Hematopoietic multipotent progenitor cell treated with erythropoietin and hydrocortisone succinate and interleukin-3 and kit ligand, for 6 days (in vitro differentiated cells): ENCODE measurements around the gene ATPAF2.

ENCODE experiments used
- DNase-seq: peaks from one replicate; pipeline ENCODE4 v3.0.0-alpha.2; 2015

Gene ATPAF2

GRCh38 chr17:18039535-18040260, 730 bp upstream of the ATPAF2 start:
- DNase-seq, result peak; percentile 55

DNA sequence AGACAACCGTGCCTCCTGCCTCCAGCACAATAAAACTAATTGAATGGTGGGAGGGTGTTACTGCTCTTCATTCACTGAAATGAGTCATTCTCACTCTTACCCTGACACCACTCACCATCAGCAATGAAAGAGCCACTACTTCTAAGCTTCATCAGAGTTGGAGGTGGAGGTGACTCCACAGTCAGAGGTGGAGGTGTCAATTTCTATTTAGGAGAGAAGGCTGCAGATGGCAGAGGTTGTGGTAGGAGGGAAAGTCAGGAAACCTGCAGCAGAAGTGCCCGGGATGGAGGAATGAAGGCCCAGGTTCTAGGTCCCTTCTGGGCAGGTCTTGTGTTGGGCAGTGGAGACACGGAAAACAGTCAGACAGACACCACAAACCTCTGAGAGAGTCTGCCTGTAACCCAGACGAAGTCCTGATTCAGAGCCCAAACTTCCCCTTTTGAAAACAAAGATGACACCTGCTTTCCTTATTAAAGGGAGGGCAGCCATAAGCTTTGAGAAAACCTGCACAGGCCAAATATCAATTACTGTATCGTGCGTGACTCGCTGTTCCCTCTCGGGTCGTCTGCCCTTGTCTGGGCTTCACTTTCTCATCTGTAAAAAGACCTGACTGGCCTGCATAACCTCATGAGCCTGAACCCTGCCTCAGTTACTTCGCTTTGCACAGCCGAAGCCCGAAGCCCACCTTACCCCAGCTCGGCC, 668 bp downstream of the ATPAF2 start:
- peak; percentile 62 for DNase-seq

DNA sequence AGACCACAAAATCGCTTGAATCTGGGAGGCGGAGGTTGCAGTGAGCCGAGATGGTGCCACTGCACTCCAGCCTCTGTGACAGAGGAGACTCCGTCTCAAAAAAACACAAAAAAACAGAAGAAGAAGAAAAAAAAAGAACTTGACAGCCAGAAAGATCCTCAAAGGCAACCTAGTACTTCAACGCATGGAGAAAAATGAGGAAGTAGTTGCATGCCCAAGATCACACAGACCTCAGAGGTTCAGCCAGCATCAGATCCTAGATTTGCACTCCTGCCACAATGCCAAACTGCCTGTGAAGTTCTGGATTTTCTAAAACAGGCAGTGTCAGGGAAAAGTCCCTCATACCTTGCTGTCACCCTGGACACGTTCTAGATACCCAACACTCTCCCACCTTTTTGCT, 1.5 kb downstream of the ATPAF2 start:
- DNase-seq, result peak; percentile 72

DNA sequence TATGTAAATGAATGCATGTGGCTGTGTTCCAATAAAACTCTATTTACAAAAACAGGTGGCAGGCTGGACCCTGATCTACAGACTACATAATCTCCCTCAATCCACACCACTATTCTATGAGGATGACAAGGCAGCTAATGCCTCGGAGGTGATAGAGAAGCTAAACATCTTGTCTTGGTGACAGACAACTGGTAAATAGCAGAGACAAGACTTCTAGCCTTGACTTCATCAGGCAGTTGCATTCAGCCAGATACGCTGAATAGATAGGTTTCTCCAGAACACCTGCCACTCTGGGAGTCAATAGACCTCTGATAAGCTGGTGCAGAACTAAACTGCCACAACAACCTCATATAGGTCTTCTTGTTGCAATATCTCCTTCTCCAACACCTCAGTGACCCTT, 3.3 kb downstream of the ATPAF2 start:
- DNase-seq, result peak; percentile 92

DNA sequence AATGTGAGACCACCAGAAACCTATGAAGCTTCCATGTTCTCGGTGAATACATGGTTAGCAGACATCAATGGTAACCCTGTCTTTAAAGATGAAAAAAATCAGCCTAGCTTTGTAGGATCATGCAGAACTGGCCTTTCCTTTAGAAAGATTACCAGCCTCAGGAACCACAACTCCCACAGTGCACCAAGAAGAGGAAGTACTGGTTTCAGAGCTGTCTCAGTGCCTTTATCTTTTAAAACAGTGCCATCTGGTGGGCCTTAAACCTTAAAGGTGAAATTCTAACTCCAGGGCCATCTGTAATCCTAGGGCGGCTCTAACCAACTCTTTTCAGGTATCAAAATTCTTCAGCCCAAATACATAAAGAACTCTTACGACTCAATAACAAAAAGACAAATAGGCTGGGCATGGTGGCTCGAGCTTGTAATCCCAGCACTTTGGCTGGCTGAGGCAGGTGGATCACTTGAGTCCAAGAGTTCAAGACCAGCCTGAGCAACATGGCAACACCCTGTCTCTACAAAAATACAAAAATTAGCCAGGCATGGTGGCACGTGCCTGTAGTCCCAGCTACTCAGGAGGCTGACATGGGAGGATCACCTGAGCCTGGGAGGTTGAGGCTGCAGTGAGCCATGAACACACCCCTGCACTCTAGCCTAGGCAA, 5.4 kb downstream of the ATPAF2 start:
- DNase-seq, result peak; percentile 96

- DNase-seq, result no peak
Measured at GRCh38 chr17:18031955-18032354, 7.0 kb downstream of the ATPAF2 start.

GRCh38 chr17:18028952-18029540, 9.9 kb downstream of the ATPAF2 start:
- DNase-seq, result no peak

DNA sequence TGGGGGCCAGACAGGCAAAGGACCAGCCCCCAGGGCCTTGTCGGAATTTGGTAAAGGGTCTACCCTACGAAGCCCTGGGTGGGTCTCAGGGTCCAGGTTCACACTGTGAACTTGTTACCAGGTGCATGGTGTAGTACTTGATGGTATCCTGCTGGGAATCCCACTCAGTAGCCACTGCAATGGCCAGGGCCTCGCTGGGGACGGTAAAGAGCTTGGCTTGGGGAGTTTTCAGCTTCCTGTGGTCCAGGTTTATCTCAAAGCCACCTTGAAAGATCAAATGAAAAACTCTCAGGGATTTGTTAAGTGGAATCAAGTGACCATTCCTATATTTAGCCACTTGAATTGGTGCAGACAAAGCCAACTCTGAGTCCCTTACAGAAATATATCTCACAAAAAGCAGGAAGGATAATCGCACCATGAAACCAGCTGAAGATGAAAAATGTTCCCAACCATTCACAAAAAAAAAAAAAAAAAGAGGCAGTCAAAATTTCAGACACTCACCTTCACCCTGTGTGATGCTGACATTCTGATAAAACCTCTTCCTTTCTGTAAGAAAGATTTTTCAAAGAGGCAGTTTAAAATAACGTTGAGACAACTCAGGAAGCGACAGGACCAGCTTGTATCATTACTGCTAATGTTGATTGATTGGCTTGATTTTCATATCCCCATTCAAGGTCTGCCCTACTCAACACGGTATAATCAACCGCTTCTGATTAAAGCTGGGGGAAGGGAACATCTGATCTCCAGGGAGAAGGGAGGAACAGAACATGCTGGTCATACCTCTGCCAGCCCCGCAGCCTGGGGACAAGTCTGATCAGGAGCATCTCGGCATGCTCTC, 10.6 kb downstream of the ATPAF2 start:
- DNase-seq, result no peak

- no peak for DNase-seq
Measured at GRCh38 chr17:18027280-18027679, 11.7 kb downstream of the ATPAF2 start.

- DNase-seq, result no peak
Measured at GRCh38 chr17:18025945-18026776, 12.8 kb downstream of the ATPAF2 start.

DNA sequence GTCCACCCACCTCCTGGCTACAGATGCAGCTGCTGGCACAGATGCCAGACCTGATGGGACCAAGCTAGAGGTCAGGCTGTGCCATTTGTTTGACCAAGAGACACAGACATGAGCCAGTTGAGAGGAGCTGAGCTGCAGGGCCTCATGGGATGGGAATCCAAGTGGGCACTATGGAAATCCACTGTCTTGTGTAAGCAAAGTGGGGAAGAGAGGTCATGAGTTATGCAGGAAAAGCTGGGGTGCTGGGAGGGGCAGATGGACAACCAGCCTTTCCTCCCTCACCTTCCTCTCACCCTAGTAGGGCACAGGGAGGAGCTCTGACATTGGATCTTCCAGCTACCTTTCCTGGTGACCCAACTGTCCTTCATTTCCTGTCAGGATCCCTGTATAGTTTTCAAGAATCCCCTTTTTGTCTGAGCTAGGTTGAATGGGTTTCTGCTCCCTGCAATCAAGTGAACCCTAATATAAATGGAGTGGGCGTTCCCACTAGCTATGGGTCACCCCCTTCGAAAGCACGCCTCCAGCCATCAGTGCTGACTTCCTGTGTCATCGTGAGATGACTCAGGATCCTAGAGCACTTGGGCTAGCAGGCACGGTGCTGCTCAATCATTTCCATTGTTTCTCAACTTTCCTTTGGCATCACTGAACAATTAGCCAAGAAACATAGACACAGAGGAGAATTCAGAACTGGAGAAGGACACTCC, 13.6 kb downstream of the ATPAF2 start:
- no peak for DNase-seq

DNA sequence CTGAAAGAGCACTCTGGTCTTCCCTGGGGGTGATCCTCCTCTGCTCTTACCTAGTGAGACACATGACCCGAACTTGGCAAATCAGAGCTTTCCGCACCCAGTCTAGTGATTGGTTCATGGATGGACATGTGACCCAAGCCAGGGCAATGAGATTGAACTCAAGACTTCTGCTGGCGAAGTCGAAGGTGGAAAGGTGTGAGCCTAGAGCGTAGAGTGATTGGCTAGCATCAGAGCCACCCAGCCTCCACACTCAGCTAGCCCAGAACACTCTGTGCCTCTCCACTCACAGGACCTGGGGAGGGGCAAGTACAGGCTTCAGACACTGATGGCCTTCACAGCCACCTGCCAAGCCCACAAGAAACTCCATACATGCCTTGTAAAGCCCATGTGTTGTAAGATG, 17.6 kb downstream of the ATPAF2 start:
- no peak for DNase-seq

DNA sequence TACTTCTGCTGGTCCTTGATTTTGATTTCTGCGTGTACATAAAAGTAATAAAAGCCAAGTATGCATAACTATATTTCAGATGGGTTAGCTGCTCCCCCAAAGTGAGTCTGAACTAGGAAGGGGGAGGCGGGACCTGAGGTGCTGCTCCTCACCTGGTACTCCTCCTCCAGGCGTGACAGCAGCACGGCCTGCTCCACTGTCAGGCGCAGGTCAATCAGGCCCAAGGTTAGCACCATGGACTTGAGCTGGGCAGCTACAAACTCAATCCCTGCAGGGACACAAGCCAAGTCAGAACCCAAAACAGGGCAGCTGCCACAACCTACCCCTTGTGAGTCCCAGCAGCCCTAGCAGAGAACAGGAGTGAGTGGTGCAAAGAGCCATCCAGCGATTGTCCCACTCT, 18.0 kb downstream of the ATPAF2 start:
- DNase-seq, result no peak

DNA sequence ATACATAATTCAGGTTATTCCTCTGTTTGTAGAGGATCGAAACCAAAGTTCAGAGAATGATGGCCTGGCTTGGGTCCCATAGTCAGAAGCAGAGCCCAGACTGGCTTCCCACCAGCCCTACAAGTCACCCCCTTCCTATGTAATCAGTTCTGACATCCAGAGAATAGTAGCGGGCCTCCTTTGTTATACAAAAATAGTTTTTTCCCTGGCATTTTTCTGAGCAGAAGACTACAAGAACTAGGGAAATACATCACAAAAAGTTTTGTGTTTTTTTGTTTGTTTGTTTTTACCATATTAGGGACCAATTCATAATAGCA, 19.2 kb downstream of the ATPAF2 start:
- DNase-seq, result no peak

DNA sequence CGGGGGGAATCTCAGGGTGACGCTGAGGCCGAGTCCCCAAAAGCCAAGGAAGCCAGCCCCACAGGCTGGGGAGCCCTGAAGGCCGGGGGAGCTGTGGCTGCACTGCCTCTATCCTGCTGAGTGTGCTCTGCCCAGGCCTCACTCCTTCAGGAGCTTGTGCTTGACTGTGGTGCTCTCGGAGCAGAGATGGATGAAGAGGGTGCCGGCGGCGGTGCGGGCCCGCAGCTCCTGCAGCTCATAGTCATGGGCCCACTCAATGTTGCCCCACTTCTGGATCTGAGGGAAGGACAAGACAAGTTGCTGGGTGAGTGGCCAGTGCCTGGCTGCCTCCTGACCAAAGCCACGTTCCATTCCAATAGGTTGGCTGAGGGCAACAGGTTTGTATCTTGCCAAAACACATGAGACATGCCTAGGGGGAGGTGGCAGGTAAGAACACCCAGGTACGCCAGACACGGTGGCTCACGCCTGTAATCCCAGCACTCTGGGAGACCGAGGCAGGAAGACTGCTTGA, 20.5 kb downstream of the ATPAF2 start:
- no peak for DNase-seq

DNA sequence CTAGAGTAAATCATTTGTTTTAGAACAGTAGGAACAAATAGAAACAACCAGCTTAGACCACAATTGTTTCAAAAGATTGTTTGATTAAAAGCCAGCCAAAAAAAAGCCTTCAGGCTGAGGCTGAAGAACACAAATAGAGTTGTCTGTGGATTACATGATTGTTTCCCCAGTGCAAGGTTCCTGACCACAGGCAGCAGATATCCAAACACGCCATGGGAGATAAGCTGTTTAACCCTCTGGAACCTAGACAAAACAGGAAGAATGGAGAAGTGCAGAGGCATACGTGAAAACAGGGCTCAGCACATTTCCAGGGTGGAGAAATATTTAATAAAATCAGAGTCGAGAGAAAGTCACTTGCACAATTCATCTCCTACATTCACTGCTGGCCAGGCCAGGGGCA, 21.0 kb downstream of the ATPAF2 start:
- DNase-seq, result peak; percentile 66

DNA sequence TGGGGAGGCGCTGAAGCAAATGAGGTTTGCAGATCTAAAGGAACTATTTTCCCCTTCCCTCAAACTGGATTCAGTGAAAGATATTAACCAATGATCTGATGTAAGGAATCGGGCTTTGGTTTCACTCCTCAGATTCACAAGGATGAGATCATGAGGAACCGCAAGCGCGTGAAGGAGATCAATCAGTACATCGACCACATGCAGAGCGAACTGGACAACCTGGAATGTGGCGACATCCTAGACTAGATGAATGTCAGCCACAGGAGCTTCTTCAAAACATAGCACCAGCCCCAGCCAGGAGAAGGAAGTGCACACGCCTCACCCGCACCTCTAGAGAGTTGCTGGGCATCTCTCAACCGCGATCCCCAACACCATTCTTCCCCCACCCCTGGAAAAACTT, 22.5 kb downstream of the ATPAF2 start:
- no peak for DNase-seq

DNA sequence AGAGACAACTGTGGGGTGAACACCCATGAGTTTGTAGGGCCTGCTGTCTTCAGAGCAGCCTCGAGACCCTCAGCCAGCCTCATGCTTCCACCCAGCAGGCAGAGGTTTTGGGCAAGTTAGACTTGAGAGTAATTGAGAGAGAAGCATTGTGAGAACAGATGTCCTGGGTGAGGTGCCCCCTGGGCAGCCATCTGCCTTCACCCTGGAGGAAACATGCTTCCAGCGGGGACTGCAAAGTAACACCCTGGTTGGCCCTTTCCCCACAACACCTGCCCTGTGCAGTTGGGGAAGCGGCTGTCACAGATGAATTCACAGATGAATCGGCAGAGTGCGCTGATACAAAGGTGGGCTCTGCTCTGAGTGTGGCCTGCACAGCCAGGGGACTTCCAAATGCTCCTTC, 23.4 kb downstream of the ATPAF2 start:
- DNase-seq, result no peak

DNA sequence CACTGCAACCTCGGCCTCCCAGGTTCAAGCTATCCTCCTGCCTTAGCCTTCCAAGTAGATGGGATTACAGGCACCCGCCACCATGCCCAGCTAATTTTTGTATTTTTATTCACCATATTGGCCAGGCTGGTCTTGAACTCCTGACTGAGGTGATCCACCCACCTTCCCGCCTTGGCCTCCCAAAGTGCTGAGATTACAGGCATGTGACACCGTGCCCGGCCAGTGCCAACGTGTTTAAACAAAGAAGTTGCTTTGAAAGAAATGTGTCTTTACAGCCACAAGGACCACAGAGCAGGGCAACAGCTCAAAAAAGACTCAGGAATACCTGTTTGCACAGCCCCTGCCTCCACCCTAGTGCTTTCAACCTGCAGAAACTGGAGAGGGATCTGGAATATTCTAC, 25.0 kb downstream of the ATPAF2 start:
- DNase-seq, result no peak

GRCh38 chr17:18011286-18011685, 27.7 kb downstream of the ATPAF2 start:
- no peak for DNase-seq
